OCI-M1 (cell line): ENCODE results near the gene SLC32A1.
A peak's percentile ranks its signal among the peaks of the same experiment; 100 is the strongest.

Experiments
- DNase-seq: peaks from one replicate; lab custom pipeline; 2025; lab: John Stamatoyannopoulos, UW

Gene SLC32A1, protein sequence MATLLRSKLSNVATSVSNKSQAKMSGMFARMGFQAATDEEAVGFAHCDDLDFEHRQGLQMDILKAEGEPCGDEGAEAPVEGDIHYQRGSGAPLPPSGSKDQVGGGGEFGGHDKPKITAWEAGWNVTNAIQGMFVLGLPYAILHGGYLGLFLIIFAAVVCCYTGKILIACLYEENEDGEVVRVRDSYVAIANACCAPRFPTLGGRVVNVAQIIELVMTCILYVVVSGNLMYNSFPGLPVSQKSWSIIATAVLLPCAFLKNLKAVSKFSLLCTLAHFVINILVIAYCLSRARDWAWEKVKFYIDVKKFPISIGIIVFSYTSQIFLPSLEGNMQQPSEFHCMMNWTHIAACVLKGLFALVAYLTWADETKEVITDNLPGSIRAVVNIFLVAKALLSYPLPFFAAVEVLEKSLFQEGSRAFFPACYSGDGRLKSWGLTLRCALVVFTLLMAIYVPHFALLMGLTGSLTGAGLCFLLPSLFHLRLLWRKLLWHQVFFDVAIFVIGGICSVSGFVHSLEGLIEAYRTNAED

DNA sequence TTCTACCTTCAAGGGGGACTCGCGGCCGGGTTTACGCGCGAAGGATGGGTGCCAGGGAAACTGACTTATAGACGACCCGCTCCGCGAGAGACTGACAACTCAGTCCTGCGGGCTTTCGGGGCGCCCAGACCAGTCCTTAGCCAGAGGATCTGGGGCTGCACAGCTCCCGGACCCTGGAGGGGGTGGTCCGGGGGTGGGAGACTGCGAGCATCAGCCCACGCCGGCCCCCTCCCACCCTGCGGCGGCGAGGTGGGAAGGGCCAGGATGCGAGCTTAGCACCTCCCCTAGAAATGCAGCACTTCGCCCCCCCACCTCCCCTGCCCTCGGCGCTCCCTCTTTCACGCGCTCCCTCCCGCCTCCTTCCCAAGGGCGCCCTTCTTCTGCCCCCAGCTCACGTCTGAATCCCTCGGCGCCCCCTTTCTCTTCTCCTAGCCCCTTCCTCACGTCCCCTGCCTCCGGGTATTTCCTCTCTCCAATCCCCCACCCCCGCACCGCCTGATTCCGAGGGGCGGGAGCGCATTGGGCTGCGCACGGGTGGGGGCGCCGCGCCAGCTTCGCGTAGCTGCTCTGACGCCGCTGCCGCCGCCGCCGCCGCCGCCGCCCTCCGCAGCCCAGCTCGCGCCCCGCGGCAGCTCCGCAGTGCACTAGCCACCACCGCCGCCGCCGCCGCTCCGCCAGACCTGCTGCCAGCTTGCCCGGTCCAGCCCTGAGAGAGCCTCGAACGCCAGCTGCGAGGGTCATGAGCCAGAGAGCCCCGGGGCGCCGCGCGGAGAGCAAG is at the start of gene SLC32A1:
Gene SLC32A1 (plus strand): TSS at position 639 of the 778 bp plus-strand sequence. CDS start 239 bp downstream, outside the sequence.
- no peak for DNase-seq

DNA sequence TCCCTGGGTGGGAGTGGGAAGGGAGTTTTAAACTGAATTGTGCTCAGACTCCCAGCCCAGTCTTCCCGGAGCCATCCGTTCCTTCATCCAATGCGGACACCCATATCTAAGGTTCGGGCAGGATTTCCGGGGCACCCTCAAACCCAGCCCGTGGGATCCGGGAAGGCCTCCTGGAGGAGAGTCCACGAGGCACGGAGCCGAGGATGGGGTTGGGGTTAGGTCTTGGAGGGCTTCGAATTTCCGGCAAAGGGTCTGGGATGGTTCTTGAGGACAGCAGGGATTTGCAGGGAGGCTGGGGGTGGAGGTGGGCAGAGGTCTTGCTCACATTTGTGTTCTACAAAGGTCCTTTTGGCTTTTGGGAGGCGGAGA is 49.5 kb upstream of the SLC32A1 start:
- DNase-seq: no peak

DNA sequence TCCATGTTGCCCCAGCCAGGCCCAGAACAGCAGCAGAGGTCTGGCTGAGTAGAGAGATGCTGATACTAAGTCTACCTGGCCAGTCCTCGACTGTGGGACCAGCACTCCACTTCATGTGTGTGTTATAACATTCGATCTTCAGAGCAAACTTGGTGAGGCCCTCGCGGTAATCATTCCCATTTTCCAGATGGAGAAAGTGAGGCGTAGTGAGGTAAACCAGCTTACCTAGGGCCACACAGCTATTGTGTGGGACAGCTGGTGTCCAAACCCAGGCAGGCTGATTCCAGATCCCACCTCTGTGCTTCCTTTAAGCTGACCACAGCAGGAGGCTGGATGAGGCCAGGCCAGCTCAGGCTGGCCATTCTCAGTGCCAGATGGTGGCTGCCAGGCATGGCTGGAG is 47.7 kb upstream of the SLC32A1 start:
- DNase-seq: no peak

DNA sequence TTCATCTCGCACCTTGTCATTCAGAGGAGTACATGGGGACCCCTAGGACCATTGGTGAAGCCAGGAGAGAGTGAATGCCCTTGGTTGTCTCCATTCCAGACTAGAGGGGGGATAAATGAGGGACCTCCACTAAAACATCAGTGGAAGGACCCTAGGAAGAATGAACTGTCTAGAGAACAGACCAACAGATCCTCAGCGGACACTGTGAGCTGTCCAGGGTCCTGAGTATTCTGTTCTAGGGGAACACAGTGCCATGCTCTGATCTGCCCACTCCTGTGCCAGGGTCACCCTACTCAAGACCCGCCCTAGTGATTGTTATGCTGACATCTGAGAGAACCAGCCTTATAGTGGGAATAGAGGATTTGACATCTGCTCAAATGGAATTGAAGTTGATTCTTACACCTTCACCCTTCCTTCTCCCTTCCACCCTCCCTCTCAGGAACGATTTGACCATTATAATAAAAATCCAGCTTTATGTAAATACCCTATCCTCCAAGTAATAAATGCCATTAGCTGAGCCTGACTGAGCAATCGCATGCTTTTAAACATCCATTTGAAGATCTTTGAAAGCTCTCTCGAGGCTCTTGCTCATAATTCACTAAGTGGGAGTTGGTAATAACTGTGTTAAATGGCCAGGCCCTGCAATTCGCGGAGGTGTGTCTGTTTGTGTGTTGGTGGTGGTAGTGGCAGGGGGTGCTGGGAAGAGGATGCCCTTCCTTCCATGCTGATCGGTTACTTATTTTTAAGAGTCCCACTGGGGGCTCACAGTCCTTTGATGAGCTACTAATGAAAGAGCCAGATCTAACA is 43.6 kb upstream of the SLC32A1 start:
- peak; percentile 45 for DNase-seq

DNA sequence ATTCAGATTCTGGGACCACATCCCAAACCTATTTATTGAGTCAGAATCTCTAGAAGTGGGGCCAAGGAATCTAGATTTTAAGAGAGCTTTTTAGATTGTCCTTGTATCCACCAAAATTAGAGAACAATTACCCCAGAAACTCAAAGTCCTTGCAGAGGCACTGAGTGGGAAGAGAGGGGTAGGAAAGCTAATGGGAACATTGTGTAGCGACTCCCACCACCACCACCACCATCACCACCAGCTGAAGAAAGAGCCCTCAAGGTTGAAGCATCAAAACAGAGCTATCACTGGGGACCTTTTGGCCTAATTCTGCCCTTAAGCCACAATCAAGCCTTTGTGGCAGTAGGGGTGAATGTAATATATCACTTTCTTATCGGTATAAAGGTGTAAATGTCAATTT is 39.0 kb upstream of the SLC32A1 start:
- DNase-seq: no peak

DNA sequence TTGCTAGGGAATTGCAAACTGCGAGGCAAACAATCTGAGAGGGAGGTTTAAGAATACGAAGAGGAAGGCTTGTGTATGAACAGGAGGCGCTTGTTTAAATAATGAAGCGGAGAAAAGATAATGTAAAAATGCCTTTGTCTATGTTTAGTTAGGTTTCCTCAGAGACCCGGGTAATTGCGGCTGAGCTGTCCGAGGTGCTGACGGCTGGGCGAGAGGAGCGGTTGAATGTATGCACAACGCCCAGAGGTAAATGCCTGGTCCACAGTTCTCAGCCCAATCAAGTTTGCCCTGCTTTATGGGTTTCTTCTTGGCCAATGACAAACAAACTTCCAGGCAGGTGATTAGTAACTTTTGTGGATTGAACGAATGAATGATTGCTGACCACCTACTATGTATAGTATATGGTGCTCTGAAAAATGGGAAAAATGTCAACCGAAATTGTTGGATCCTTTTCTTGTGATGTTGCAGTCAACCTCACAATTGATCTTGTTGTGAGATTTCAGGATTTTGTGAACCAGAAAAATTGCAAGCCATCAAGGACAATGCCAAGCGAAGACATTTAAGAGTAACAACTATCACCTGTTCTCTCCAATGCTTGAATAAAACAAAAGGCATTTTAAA is 38.3 kb upstream of the SLC32A1 start:
- DNase-seq: peak; percentile 76

DNA sequence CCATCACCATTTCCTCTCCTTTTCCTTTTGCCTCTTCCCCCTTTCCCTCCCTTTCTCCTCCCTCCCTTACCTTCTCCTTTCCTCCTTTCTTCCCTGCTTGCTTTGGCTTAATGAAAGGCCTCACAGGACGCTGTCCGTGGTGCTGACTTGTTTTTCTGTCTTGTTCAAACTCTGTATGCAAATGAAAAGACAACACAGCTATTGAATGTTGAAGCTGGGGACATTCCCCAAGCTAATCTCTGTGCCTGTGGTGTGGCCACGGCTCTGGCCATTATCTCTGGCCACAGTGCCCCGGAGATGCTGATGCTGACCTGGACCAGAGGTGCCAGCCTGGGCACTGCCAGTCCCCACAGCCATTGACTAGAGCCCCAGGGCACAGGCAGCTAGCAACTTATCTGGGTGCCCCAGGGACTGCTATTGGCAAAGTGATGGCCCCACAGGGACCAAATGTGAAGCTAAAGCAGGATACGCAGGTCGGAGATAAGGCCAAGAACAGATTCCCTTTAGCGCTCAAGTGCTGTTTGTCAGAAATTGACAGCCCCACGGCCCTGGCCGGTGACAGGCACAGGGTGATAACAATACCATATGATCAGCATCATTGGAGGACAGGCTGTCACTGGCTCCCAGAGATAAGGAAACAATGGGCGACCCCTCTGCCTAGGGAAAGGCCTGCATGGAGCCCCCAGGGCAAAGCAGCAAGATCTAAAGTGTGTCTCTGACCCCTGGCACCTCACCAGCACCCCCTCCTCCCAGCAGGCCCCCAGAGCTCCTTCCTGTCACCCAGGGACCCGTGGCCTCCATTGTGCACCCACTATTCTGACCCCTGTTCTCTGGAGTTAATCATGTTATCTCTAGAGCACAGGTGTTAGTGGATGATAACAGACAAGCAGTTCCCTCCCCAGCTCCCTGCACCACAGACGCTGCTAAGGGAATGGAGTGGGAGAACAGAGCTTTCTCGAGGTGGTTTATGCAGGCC is 31.6 kb upstream of the SLC32A1 start:
- peak; percentile 89 for DNase-seq

DNA sequence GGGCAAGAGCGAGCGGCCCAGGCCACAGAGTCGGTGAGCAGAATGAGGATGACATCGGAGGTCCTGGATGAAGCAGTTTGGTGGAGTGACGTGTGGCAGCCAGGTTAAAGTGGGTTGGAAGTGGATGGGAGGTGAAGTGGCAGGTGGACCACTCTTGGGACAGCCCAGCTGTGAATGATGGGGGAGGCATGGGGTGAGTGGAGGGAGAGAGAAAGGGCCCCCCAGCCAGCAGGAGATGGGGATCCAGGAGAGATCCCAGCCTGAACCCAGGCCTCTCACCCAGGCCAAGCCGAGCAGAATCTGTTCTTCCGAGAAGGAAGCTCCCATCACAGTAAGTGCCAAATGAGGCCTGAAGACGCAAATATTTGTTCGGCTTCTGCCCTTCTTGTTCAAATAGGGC is 27.0 kb upstream of the SLC32A1 start:
- DNase-seq: no peak

DNA sequence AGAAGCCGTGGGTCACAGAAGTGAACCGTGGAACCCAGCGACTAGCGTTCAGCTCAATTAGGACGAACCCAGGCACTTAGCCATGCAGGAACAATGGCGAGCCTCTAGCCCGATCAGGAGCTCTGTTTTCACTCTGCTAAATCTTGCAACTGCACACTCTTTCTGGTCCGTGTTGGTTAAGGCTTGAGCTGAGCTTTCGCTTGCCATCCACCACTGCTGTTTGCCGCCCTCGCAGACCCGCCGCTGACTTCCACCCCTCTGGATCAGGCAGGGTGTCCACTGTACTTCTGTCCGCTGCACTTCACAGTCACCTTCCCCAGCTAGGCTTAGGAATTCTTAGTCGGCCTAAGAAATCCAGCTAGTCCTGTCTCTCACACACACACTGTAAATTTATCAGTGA is 25.7 kb upstream of the SLC32A1 start:
- DNase-seq: no peak

DNA sequence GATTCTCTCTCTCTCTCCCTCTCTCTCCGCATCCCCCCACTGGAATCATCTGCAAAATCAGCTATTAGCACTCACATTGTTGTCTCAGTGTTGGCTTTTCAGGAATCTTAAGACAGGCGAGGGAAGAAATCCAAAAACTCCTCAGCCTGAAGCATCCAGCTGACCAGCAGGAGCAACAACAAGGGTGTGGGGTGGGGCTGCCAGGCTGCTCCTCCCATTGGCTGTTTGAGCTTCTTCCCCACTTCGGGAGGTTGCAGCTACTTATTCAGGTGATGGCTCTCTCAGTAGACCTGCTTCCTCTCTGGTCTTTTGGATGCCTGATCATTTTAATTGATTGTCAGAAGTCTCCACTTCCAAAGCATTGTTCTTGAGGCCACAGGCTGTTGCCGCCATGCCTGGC is 24.1 kb upstream of the SLC32A1 start:
- DNase-seq: no peak

DNA sequence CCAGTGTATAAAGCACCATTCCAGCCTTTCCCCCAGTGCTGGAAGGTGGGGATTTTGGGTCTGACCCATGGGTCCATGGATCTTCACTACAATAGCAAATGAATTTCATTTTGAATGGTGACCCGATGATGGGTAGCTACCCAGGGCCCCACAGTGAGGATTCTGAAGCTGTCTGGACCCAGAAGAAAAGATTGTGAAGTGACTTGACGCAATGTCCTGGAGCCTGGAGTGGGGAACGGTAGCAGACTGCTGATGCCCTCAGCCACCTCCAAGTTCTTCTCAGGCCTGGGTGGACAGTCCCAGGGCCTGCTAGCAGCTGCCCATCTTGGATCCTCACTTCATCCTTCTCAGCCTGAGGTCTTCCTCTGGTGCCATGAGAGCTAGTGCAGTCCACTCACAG is 23.4 kb upstream of the SLC32A1 start:
- DNase-seq: no peak

DNA sequence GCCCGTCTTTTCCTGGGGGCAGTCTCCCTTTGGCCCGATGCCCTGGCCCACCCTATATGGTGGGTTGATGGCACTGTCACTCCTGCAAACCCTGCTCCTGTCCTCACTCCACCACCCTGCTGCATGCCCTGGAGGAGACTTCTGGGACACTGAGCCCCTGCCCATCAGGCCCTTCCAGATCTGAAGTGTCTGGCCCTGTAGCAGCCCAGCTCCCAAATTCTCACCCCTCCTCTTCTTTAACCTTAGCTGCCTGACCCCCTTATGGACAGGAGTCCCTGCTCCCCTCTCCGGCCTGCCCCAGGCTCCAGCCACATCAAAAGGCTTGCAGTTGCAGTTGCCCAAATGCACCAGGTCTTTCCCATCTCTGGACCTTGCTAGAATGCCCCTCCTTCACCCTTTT is 20.8 kb upstream of the SLC32A1 start:
- DNase-seq: no peak

DNA sequence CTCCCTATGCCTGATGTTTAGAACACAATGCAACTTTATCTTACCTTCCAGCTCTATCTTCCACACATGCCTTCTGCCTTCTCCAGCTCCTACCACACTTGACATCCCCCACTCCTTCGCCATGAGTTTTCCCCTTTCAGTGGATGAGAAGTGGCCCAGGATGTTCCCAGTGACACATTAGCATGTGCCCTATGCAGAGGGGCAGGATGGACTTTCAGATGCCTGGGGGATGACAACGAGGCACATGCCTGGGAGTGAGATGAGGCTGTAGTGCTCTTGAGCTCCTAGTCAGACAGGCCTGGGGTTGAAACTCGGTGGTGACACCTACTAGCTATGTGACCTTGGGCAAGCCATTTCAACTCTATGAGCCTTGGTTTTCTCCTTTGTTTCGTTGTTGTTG is 20.1 kb upstream of the SLC32A1 start:
- DNase-seq: no peak

DNA sequence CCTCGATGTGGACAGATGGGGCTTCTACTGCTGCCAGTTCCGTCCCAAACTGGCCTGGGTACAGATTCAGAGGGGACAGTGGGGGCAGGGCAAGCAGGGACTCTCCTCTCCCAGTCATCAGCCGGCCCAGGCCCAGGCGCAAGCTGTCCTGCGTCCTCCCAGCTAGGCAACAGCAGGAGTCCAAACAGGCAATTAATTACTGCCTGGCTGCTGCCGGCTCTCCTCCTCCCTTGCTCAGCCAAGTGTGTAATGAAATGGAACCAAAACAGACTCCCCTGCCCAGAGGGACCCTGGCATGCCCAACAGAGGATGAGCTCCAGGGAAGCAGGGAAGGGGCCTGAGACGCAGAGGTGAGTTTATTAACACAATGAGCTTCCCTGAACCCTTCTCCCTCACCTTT is 17.8 kb upstream of the SLC32A1 start:
- no peak for DNase-seq

DNA sequence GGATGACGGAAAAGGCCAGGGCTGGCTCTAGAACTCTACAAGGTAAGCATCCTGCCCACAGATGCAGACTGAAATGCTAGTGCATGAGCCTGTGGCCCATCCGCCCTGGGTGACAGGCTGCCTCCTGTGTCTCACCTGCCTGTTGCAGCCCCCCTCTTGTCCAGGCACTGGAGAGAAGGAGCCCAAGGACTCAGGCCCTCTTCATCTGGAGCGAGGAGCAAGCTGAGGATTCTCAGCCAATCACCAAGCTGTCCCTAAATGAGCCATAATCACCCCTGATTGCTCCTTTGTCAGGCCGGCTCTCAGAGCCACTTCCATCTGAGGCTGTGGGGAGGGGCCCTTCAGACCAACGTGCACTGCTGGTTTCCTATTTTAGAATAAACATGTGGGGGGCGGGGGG is 10.0 kb upstream of the SLC32A1 start:
- DNase-seq: no peak

DNA sequence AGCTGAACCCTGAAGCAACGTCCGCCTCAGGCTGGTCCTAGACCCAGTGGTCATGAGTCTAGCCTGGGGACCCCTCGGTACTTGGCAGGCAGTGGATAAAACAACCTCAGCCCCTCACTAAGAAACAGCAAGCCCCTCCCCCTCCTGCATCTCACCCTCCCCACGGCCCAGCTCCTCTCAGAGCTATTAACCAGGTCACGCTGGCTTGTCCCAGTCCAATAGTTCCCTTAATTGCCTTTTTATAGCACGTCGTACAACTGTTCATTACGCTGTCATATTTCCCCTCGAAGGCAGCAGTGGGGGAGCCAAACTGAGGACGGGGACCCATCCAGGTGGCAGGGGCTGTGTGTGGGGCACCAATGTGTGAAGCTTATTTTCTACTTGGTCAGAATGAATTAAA is 8.6 kb upstream of the SLC32A1 start:
- DNase-seq: no peak

DNA sequence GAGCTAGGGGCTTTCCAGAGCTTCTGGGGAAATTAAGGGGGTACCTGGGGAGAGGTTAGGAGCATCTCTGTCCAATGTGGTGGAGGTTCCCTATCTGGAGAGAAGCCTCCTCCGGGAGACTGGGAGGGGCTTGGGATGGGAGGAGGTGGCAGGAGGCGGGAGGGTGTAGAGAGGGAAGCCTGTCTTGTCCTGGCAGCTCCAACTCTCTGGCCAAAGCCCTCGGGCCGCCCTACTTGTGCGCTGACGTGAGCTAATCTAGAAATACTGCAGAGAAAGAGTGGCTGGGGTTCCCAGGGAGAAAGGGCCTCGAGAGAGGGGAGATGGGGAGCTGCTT is 1.6 kb upstream of the SLC32A1 start:
- DNase-seq: no peak

DNA sequence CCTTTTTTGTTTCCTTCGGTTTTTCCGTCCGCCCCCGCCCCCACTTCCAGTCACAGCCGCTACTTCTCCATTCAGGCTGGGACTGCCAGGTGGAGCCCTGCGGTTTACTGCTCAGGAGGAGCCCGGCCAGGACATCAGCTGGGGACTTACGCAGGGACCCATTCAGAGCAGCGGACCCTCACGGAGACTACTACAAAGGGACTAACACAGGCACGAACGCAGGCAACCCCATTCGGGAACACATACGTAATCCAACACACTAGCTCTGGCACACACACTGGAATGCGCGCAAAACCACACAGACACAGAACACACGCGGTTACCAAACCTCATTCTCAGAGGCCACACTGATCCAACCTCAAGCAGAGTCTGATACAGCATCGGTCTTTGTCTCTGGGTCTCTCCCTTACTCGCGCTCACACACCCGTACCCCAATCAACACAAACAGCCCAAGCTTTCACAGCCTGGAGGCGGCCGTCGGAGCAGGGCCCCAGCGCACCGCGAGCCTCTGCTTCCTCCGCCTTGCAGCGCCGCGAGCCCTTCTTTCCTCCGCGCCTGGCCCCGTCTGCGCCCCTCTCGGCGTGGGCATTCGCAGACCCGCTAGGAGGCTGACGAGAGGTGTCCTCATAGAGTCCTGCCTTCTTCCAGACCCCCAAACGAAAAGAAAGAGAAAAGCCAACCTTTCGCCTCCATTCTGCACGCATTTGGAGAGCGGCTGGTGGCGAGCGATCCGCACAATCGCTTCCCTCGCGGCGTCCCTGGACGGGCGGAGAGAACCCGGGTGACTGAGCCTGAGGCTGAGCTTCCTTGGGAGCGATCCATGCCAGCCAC is 1.1 kb upstream of the SLC32A1 start:
- DNase-seq: no peak

DNA sequence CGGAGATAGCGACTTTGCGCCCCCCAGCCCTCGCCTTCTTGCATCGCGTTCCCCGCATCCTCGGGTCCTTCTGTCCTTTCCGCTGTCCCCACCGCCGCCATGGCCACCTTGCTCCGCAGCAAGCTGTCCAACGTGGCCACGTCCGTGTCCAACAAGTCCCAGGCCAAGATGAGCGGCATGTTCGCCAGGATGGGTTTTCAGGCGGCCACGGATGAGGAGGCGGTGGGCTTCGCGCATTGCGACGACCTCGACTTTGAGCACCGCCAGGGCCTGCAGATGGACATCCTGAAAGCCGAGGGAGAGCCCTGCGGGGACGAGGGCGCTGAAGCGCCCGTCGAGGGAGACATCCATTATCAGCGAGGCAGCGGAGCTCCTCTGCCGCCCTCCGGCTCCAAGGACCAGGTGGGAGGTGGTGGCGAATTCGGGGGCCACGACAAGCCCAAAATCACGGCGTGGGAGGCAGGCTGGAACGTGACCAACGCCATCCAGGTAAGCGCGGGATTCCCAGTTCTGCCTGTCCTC is 401 bp downstream of the SLC32A1 start:
- DNase-seq: no peak
